ENCODE results near the gene HLA-DMA.
A peak's percentile ranks its signal among the peaks of the same experiment; 100 is the strongest.

The HLA-DMA gene

GRCh38 chr6:32940656-32941213, 12.2 kb downstream of the HLA-DMA start, which contains the start of gene HLA-DMB:
Gene HLA-DMB, minus strand, starts transcription at chr6:32941028. Its CDS starts 221 bp downstream, at chr6:32940807.
- peaks cover 1% of the 10 kb centered on the region; the same call in 1 of the 2 replicates for H3K27me3 ChIP-seq (ENCODE audit: control insufficient read depth, insufficient read depth, low read length)
- H3K4me1 ChIP-seq (ENCODE audit: control insufficient read depth, insufficient read depth, low read length) = peaks cover 13% of the 10 kb centered on the region; the same call in 1 of the 2 replicates
- no peak within 1 kb of the TSS for H3K27ac ChIP-seq (ENCODE audit: low read depth, low read length)
- H3K4me3 ChIP-seq (ENCODE audit: low read depth, low read length) = peak within 1 kb of the TSS; percentile 51
- H3K9ac ChIP-seq (ENCODE audit: low read depth, low read length) = no peak within 1 kb of the TSS
- H3K36me3 ChIP-seq (ENCODE audit: control insufficient read depth, insufficient read depth, low read length) = no peaks in the 10 kb centered on the region
- no peaks in the 10 kb centered on the region for H3K9me3 ChIP-seq (ENCODE audit: control insufficient read depth, insufficient read depth, low read length)

GRCh38 chr6:32938494-32938893, 14.4 kb downstream of the HLA-DMA start:
- Histone ChIP-seq H3K27ac (ENCODE audit: low read depth, low read length) (no peak overlapping the region), H3K4me1 (ENCODE audit: control insufficient read depth, insufficient read depth, low read length) (peaks cover 13% of the 10 kb centered on the region; the same call in 1 of the 2 replicates), H3K9me3 (ENCODE audit: control insufficient read depth, insufficient read depth, low read length) (no peaks in the 10 kb centered on the region), H3K27me3 (ENCODE audit: control insufficient read depth, insufficient read depth, low read length) (peaks cover 4% of the 10 kb centered on the region; the same call in 1 of the 2 replicates), H3K9ac (ENCODE audit: low read depth, low read length) (no peak overlapping the region), H3K4me3 (ENCODE audit: low read depth, low read length) (no peak overlapping the region), H3K36me3 (ENCODE audit: control insufficient read depth, insufficient read depth, low read length) (no peaks in the 10 kb centered on the region)

- no peaks in the 10 kb centered on the region for H3K9me3 ChIP-seq (ENCODE audit: control insufficient read depth, insufficient read depth, low read length)
- H3K36me3 ChIP-seq (ENCODE audit: control insufficient read depth, insufficient read depth, low read length) = no peaks in the 10 kb centered on the region
- H3K27me3 ChIP-seq (ENCODE audit: control insufficient read depth, insufficient read depth, low read length) = peaks cover 4% of the 10 kb centered on the region; the same call in 1 of the 2 replicates
- H3K4me1 ChIP-seq (ENCODE audit: control insufficient read depth, insufficient read depth, low read length) = peaks cover 13% of the 10 kb centered on the region; the same call in 1 of the 2 replicates
- H3K9ac ChIP-seq (ENCODE audit: low read depth, low read length) = no peak overlapping the region
- no peak overlapping the region for H3K27ac ChIP-seq (ENCODE audit: low read depth, low read length)
- H3K4me3 ChIP-seq (ENCODE audit: low read depth, low read length) = no peak overlapping the region
Measured at GRCh38 chr6:32937230-32937633, 15.7 kb downstream of the HLA-DMA start.

GRCh38 chr6:32936239-32937152, 16.4 kb downstream of the HLA-DMA start:
- Histone ChIP-seq H3K4me1 (ENCODE audit: control insufficient read depth, insufficient read depth, low read length) (peaks cover 12% of the 10 kb centered on the region; the same call in 1 of the 2 replicates), H3K27me3 (ENCODE audit: control insufficient read depth, insufficient read depth, low read length) (peaks cover 4% of the 10 kb centered on the region; the same call in 1 of the 2 replicates), H3K4me3 (ENCODE audit: low read depth, low read length) (no peak overlapping the region), H3K9me3 (ENCODE audit: control insufficient read depth, insufficient read depth, low read length) (no peaks in the 10 kb centered on the region), H3K9ac (ENCODE audit: low read depth, low read length) (no peak overlapping the region), H3K27ac (ENCODE audit: low read depth, low read length) (no peak overlapping the region), H3K36me3 (ENCODE audit: control insufficient read depth, insufficient read depth, low read length) (no peaks in the 10 kb centered on the region)

- peaks cover 4% of the 10 kb centered on the region; the same call in 1 of the 2 replicates for H3K27me3 ChIP-seq (ENCODE audit: control insufficient read depth, insufficient read depth, low read length)
- no peak overlapping the region for H3K9ac ChIP-seq (ENCODE audit: low read depth, low read length)
- no peaks in the 10 kb centered on the region for H3K36me3 ChIP-seq (ENCODE audit: control insufficient read depth, insufficient read depth, low read length)
Measured at GRCh38 chr6:32935551-32936238, 17.2 kb downstream of the HLA-DMA start.

GRCh38 chr6:32933661-32934085, 19.2 kb downstream of the HLA-DMA start:
- Histone ChIP-seq H3K27ac (ENCODE audit: low read depth, low read length) (no peak overlapping the region), H3K27me3 (ENCODE audit: control insufficient read depth, insufficient read depth, low read length) (peaks cover 4% of the 10 kb centered on the region; the same call in 1 of the 2 replicates), H3K4me1 (ENCODE audit: control insufficient read depth, insufficient read depth, low read length) (no peaks in the 10 kb centered on the region), H3K36me3 (ENCODE audit: control insufficient read depth, insufficient read depth, low read length) (no peaks in the 10 kb centered on the region), H3K4me3 (ENCODE audit: low read depth, low read length) (no peak overlapping the region), H3K9ac (ENCODE audit: low read depth, low read length) (no peak overlapping the region), H3K9me3 (ENCODE audit: control insufficient read depth, insufficient read depth, low read length) (no peaks in the 10 kb centered on the region)

More at GRCh38 chr6:32935551-32936238, 17.2 kb downstream of the HLA-DMA start:
- H3K9me3 ChIP-seq (ENCODE audit: control insufficient read depth, insufficient read depth, low read length) = no peaks in the 10 kb centered on the region
- no peak overlapping the region for H3K27ac ChIP-seq (ENCODE audit: low read depth, low read length)
- H3K4me3 ChIP-seq (ENCODE audit: low read depth, low read length) = no peak overlapping the region
- H3K4me1 ChIP-seq (ENCODE audit: control insufficient read depth, insufficient read depth, low read length) = 0 out of 2 replicates have a peak, but pooled peaks cover 7% of the 10 kb centered on the region

- Histone ChIP-seq H3K27me3 (ENCODE audit: control insufficient read depth, insufficient read depth, low read length) (peaks cover 4% of the 10 kb centered on the region; the same call in 1 of the 2 replicates), H3K9me3 (ENCODE audit: control insufficient read depth, insufficient read depth, low read length) (no peaks in the 10 kb centered on the region), H3K9ac (ENCODE audit: low read depth, low read length) (no peak overlapping the region), H3K27ac (ENCODE audit: low read depth, low read length) (no peak overlapping the region), H3K4me3 (ENCODE audit: low read depth, low read length) (no peak overlapping the region), H3K36me3 (ENCODE audit: control insufficient read depth, insufficient read depth, low read length) (no peaks in the 10 kb centered on the region), H3K4me1 (ENCODE audit: control insufficient read depth, insufficient read depth, low read length) (no peaks in the 10 kb centered on the region)
Measured at GRCh38 chr6:32932132-32932868, 20.6 kb downstream of the HLA-DMA start.

GRCh38 chr6:32931211-32931610, 21.7 kb downstream of the HLA-DMA start:
- Histone ChIP-seq H3K4me3 (ENCODE audit: low read depth, low read length) (no peak overlapping the region), H3K9ac (ENCODE audit: low read depth, low read length) (no peak overlapping the region), H3K27ac (ENCODE audit: low read depth, low read length) (no peak overlapping the region), H3K4me1 (ENCODE audit: control insufficient read depth, insufficient read depth, low read length) (no peaks in the 10 kb centered on the region), H3K9me3 (ENCODE audit: control insufficient read depth, insufficient read depth, low read length) (no peaks in the 10 kb centered on the region), H3K27me3 (ENCODE audit: control insufficient read depth, insufficient read depth, low read length) (peaks cover 4% of the 10 kb centered on the region; the same call in 1 of the 2 replicates), H3K36me3 (ENCODE audit: control insufficient read depth, insufficient read depth, low read length) (no peaks in the 10 kb centered on the region)

GRCh38 chr6:32922083-32922482, 30.8 kb downstream of the HLA-DMA start:
- no peaks in the 10 kb centered on the region for H3K4me1 ChIP-seq (ENCODE audit: control insufficient read depth, insufficient read depth, low read length)
- no peaks in the 10 kb centered on the region for H3K9me3 ChIP-seq (ENCODE audit: control insufficient read depth, insufficient read depth, low read length)
- no peaks in the 10 kb centered on the region for H3K36me3 ChIP-seq (ENCODE audit: control insufficient read depth, insufficient read depth, low read length)
- no peak overlapping the region for H3K4me3 ChIP-seq (ENCODE audit: low read depth, low read length)
- no peak overlapping the region for H3K9ac ChIP-seq (ENCODE audit: low read depth, low read length)
- H3K27me3 ChIP-seq (ENCODE audit: control insufficient read depth, insufficient read depth, low read length) = no peaks in the 10 kb centered on the region
- no peak overlapping the region for H3K27ac ChIP-seq (ENCODE audit: low read depth, low read length)

GRCh38 chr6:32920715-32921114, 32.2 kb downstream of the HLA-DMA start:
- Histone ChIP-seq H3K27ac (ENCODE audit: low read depth, low read length) (no peak overlapping the region), H3K9me3 (ENCODE audit: control insufficient read depth, insufficient read depth, low read length) (no peaks in the 10 kb centered on the region), H3K4me1 (ENCODE audit: control insufficient read depth, insufficient read depth, low read length) (no peaks in the 10 kb centered on the region), H3K27me3 (ENCODE audit: control insufficient read depth, insufficient read depth, low read length) (no peaks in the 10 kb centered on the region), H3K9ac (ENCODE audit: low read depth, low read length) (no peak overlapping the region), H3K4me3 (ENCODE audit: low read depth, low read length) (no peak overlapping the region), H3K36me3 (ENCODE audit: control insufficient read depth, insufficient read depth, low read length) (no peaks in the 10 kb centered on the region)

All from HUES48 (cell line).